ENCODE measurements around the gene TMEM256. TPM values are rescaled to one million over a fixed set of nuclear protein-coding genes. Genes with fewer than 3 reads are reported as not detected.

The TMEM256 gene
- total RNA-seq, 3 donors from 2014 or later (not counting 1 experiment from before 2014, with no cell fraction given): 31.8 to 35.9 (median 34.2) TPM

DNA sequence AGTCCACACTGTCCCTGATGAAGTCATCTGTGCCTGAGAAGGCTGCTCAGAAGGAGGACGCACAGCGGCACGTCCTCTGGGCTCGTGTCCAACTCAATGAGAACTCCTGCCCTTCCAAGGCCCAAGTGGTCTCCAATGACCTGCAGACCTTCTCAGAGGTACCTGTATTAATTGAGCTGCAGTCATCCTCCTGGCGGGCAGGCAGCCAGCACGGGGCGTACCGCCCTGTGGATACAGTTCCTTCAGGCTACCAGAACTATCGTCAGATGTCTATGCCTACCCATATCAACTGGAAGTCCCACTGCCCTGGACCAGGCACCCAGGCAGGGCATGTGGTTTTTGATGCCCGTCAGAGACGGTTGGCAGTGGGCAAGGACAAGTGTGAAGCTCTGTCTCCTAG, 28.4 kb upstream of the TMEM256 start:
- Mint-ChIP-seq H3K27me3 (ENCODE audit: low read depth in 2 of 2) (no peaks in the 10 kb centered on the region), H3K4me3 (no peak overlapping the region)
- 96% methylated on average over 11 of the region's 11 CpGs for WGBS (ENCODE audit: insufficient coverage)

GRCh38 chr17:7431231-7431630, 27.3 kb upstream of the TMEM256 start:
- H3K27ac ChIP-seq (ENCODE audit: low read length): no peak overlapping the region
- ATAC-seq: no peak

More for the DNA sequence above, 28.4 kb upstream of the TMEM256 start:
- Histone ChIP-seq H3K27ac (ENCODE audit: low read length) (no peak overlapping the region), H3K27me3 (ENCODE audit: control insufficient read depth, insufficient read depth, low read length) (no peaks in the 10 kb centered on the region), H3K4me1 (ENCODE audit: control insufficient read depth, insufficient read depth, low read length) (peaks cover 23% of the 10 kb centered on the region), H3K4me3 (ENCODE audit: low read length) (no peak overlapping the region), H3K36me3 (ENCODE audit: control insufficient read depth, insufficient read depth, low read length) (no peaks in the 10 kb centered on the region), H3K9me3 (ENCODE audit: control insufficient read depth, insufficient read depth, low read length) (no peaks in the 10 kb centered on the region)
- TF ChIP-seq, protein P1, sequence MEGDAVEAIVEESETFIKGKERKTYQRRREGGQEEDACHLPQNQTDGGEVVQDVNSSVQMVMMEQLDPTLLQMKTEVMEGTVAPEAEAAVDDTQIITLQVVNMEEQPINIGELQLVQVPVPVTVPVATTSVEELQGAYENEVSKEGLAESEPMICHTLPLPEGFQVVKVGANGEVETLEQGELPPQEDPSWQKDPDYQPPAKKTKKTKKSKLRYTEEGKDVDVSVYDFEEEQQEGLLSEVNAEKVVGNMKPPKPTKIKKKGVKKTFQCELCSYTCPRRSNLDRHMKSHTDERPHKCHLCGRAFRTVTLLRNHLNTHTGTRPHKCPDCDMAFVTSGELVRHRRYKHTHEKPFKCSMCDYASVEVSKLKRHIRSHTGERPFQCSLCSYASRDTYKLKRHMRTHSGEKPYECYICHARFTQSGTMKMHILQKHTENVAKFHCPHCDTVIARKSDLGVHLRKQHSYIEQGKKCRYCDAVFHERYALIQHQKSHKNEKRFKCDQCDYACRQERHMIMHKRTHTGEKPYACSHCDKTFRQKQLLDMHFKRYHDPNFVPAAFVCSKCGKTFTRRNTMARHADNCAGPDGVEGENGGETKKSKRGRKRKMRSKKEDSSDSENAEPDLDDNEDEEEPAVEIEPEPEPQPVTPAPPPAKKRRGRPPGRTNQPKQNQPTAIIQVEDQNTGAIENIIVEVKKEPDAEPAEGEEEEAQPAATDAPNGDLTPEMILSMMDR (IDR thresholded peaks at IDR 0.05): no peak
- Mint-ChIP-seq H3K4me1 (peaks cover 12 to 20% of the 10 kb centered on the region in 2 donors), H3K27ac (no peak overlapping the region), H3K36me3 (no peaks in the 10 kb centered on the region), H3K9me3 (no peaks in the 10 kb centered on the region)
- no peak for ATAC-seq
- intact Hi-C loops (cut with micrococcal nuclease): no loop called here
- DNase-seq: no peak

DNA sequence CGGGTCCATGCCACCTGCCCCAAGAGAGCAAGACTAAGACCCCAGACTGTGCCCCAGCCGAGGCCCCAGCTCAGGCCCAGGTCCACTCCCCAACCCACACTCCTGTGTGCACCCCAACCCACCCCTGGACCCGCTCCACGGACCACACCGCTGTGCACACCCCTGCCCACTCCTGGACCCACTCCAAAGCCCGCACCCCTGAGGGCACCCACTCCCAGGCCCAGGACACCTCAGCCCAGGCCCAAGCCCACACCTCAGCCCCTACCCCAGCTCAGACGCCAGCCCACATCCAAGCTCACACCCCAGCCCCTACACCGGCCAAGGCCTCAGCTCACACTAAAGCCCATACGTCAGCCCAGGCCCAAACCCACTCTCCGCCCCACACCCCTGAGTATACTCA, 25.8 kb upstream of the TMEM256 start:
- H3K27ac ChIP-seq (ENCODE audit: low read length): no peak overlapping the region
- peaks cover 2% of the 10 kb centered on the region for H3K4me1 ChIP-seq (ENCODE audit: control insufficient read depth, insufficient read depth, low read length)
- no peaks in the 10 kb centered on the region for H3K27me3 ChIP-seq (ENCODE audit: control insufficient read depth, insufficient read depth, low read length)
- Mint-ChIP-seq H3K4me3 (no peak overlapping the region), H3K36me3 (no peaks in the 10 kb centered on the region), H3K27me3 (ENCODE audit: low read depth in 2 of 2) (no peaks in the 10 kb centered on the region), H3K27ac (no peak overlapping the region), H3K4me1 (no peaks in the 10 kb centered on the region), H3K9me3 (no peaks in the 10 kb centered on the region)
- H3K36me3 ChIP-seq (ENCODE audit: control insufficient read depth, insufficient read depth, low read length): no peaks in the 10 kb centered on the region
- intact Hi-C loops (cut with micrococcal nuclease): no loop called here
- ATAC-seq: no peak
- H3K9me3 ChIP-seq (ENCODE audit: control insufficient read depth, insufficient read depth, low read length): no peaks in the 10 kb centered on the region
- TF ChIP-seq, protein P1 (IDR thresholded peaks at IDR 0.05): no peak
- 93% methylated on average over 10 of the region's 10 CpGs for WGBS (ENCODE audit: insufficient coverage)
- DNase-seq: no peak
- no peak overlapping the region for H3K4me3 ChIP-seq (ENCODE audit: low read length)

More at GRCh38 chr17:7431231-7431630, 27.3 kb upstream of the TMEM256 start:
- Mint-ChIP-seq H3K4me3 (no peak overlapping the region), H3K9me3 (no peaks in the 10 kb centered on the region), H3K27me3 (ENCODE audit: low read depth in 2 of 2) (no peaks in the 10 kb centered on the region), H3K4me1 (peaks cover 7 to 12% of the 10 kb centered on the region in 2 donors), H3K36me3 (no peaks in the 10 kb centered on the region), H3K27ac (no peak overlapping the region)
- intact Hi-C loops (cut with micrococcal nuclease): no loop called here
- no peak for DNase-seq
- Histone ChIP-seq H3K9me3 (ENCODE audit: control insufficient read depth, insufficient read depth, low read length) (no peaks in the 10 kb centered on the region), H3K36me3 (ENCODE audit: control insufficient read depth, insufficient read depth, low read length) (no peaks in the 10 kb centered on the region), H3K4me3 (ENCODE audit: low read length) (no peak overlapping the region), H3K4me1 (ENCODE audit: control insufficient read depth, insufficient read depth, low read length) (peaks cover 13% of the 10 kb centered on the region), H3K27me3 (ENCODE audit: control insufficient read depth, insufficient read depth, low read length) (no peaks in the 10 kb centered on the region)
- WGBS (ENCODE audit: insufficient coverage): 83% methylated on average over 1 of the region's 1 CpG
- TF ChIP-seq, protein P1 (IDR thresholded peaks at IDR 0.05): no peak

- H3K27ac Mint-ChIP-seq: no peak within 1 kb of the TSS
- no peaks in the 10 kb centered on the region for H3K36me3 ChIP-seq (ENCODE audit: control insufficient read depth, insufficient read depth, low read length)
- intact Hi-C loops (cut with micrococcal nuclease): no loop called here
- no peaks in the 10 kb centered on the region for H3K4me1 Mint-ChIP-seq
- no peaks in the 10 kb centered on the region for H3K27me3 ChIP-seq (ENCODE audit: control insufficient read depth, insufficient read depth, low read length)
- H3K36me3 Mint-ChIP-seq: no peaks in the 10 kb centered on the region
- H3K9me3 Mint-ChIP-seq: no peaks in the 10 kb centered on the region
- WGBS (ENCODE audit: insufficient coverage): 81% methylated on average over 5 of the region's 5 CpGs
- no peaks in the 10 kb centered on the region for H3K27me3 Mint-ChIP-seq (ENCODE audit: low read depth in 2 of 2)
- H3K4me1 ChIP-seq (ENCODE audit: control insufficient read depth, insufficient read depth, low read length): no peaks in the 10 kb centered on the region
- no peak within 1 kb of the TSS for H3K27ac ChIP-seq (ENCODE audit: low read length)
- no peak within 1 kb of the TSS for H3K4me3 Mint-ChIP-seq
- H3K4me3 ChIP-seq (ENCODE audit: low read length): no peak within 1 kb of the TSS
- ATAC-seq (no peak), DNase-seq (no peak)
- no peaks in the 10 kb centered on the region for H3K9me3 ChIP-seq (ENCODE audit: control insufficient read depth, insufficient read depth, low read length)
- TF ChIP-seq, protein P1 (IDR thresholded peaks at IDR 0.05): no peak
Observed at GRCh38 chr17:7428557-7428956, 24.7 kb upstream of the TMEM256 start, which contains the start of gene SPEM3. Gene SPEM3 (plus strand): TSS chr17:7428857. CDS start chr17:7428903, 46 bp downstream.

Measured in natural killer cell (primary cell).